ENCODE results near the gene PTGES3L. TPM values are rescaled to one million over a fixed set of nuclear protein-coding genes. Genes with fewer than 3 reads are reported as not detected.

PTGES3L gene
- total and polyA plus RNA-seq, 2 of the 13 experiments (the other 11 are each of a cell fraction or from before 2014, with no cell fraction given) = 1.2 to 2.9 TPM

DNA sequence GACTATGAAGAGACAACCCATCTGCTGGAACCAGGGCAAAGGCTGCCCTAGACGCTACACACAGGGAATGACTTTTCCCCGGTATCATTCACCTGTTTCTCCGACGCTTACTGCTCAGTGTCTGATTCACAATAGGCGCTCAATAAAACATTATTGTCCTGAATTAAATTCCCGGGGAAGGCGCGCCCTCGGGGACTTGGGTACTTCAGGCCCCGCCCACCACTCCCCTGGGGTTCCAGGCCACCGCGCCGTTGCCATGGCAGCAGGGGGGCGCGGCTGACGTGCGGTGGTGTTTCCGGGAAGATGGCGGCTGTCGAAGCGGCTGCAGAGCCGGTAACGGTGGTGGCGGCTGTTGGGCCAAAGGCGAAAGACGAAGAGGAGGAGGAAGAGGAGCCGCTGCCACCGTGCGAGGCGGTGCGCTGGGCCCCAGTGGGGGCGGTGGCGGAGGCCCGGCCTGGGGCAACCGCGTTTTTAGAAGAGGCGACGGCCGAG is 440 bp upstream of the PTGES3L start, which contains the start of gene RUNDC1 (continued):
- TF ChIP-seq, protein P1, sequence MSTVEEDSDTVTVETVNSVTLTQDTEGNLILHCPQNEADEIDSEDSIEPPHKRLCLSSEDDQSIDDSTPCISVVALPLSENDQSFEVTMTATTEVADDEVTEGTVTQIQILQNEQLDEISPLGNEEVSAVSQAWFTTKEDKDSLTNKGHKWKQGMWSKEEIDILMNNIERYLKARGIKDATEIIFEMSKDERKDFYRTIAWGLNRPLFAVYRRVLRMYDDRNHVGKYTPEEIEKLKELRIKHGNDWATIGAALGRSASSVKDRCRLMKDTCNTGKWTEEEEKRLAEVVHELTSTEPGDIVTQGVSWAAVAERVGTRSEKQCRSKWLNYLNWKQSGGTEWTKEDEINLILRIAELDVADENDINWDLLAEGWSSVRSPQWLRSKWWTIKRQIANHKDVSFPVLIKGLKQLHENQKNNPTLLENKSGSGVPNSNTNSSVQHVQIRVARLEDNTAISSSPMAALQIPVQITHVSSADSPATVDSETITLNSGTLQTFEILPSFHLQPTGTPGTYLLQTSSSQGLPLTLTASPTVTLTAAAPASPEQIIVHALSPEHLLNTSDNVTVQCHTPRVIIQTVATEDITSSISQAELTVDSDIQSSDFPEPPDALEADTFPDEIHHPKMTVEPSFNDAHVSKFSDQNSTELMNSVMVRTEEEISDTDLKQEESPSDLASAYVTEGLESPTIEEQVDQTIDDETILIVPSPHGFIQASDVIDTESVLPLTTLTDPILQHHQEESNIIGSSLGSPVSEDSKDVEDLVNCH (CRISPR knock-in tag; IDR thresholded peaks at IDR 0.05) = no peak
- TF ChIP-seq ZNF510 (CRISPR knock-in tag; IDR thresholded peaks at IDR 0.05; ENCODE audit: low read depth) (0 out of 2 replicates have a peak, but pooled peaks have one; percentile 4), MIXL1 (CRISPR knock-in tag; IDR thresholded peaks at IDR 0.05) (no peak), ZFP36L1 (CRISPR knock-in tag; IDR thresholded peaks at IDR 0.05) (no peak), HES4 (CRISPR knock-in tag; IDR thresholded peaks at IDR 0.05; ENCODE audit: borderline replicate concordance) (no peak), AHR (CRISPR knock-in tag; IDR thresholded peaks at IDR 0.05) (peak; percentile 4; the same call in 1 of the 2 replicates), ZNF296 (CRISPR knock-in tag; conservative IDR thresholded peaks at IDR 0.05) (no peak), NR2F2 (IDR thresholded peaks at IDR 0.05; ENCODE audit: borderline replicate concordance, low read depth) (peak; percentile 7; the same call in 1 of the 2 replicates), ZSCAN21 (CRISPR knock-in tag; IDR thresholded peaks at IDR 0.05; ENCODE audit: borderline replicate concordance) (no peak), ZNF205 (CRISPR knock-in tag; IDR thresholded peaks at IDR 0.05) (no peak), ZC3H13 (CRISPR knock-in tag; IDR thresholded peaks at IDR 0.05) (no peak; the same call in 1 of the 2 replicates), EHMT2 (IDR thresholded peaks at IDR 0.05; ENCODE audit: borderline replicate concordance, low read depth, low read length) (no peak), ZNF333 (CRISPR knock-in tag; IDR thresholded peaks at IDR 0.05; ENCODE audit: borderline replicate concordance) (no peak), ZNF609 (CRISPR knock-in tag; IDR thresholded peaks at IDR 0.05; ENCODE audit: borderline replicate concordance) (0 out of 2 replicates have a peak, but pooled peaks have one; percentile 20), EEA1 (CRISPR knock-in tag; IDR thresholded peaks at IDR 0.05; ENCODE audit: borderline replicate concordance) (no peak), ZNF891 (CRISPR knock-in tag; IDR thresholded peaks at IDR 0.05) (no peak; the same call in 1 of the 2 replicates), MEF2D (CRISPR knock-in tag; IDR thresholded peaks at IDR 0.05) (no peak), KDM5A (IDR thresholded peaks at IDR 0.05; ENCODE audit: borderline replicate concordance, low read length) (peak; percentile 62; the same call in 1 of the 2 replicates), ZNF451 (CRISPR knock-in tag; IDR thresholded peaks at IDR 0.05) (peak; percentile 56), HOXA9 (CRISPR knock-in tag; IDR thresholded peaks at IDR 0.05; ENCODE audit: borderline replicate concordance) (no peak), GATA4 (IDR thresholded peaks at IDR 0.05; ENCODE audit: borderline replicate concordance, low read depth) (no peak; the same call in 1 of the 2 replicates), MYNN (CRISPR knock-in tag; IDR thresholded peaks at IDR 0.05; ENCODE audit: low read depth) (no peak), CBX5 (CRISPR knock-in tag; IDR thresholded peaks at IDR 0.05; ENCODE audit: borderline replicate concordance) (no peak), ZSCAN29 (CRISPR knock-in tag; conservative IDR thresholded peaks at IDR 0.05) (no peak), ZNF335 (CRISPR knock-in tag; IDR thresholded peaks at IDR 0.05) (peak; percentile 16; the same call in 1 of the 2 replicates)

All from HepG2 (cell line).